ENCODE measurements around the gene RBMS3. TPM values are rescaled to one million over a fixed set of nuclear protein-coding genes. Genes with fewer than 3 reads are reported as not detected.

Gene RBMS3
- total RNA-seq, 1 experiment from 2014 or later: 7.4 TPM

- Histone ChIP-seq H3K36me3 (ENCODE audit: control insufficient read depth, insufficient read depth, low read length) (no peaks in the 10 kb centered on the region), H3K9me3 (no peaks in the 10 kb centered on the region), H3K27me3 (replicated peaks; ENCODE audit: control insufficient read depth, insufficient read depth, low read length) (no peaks in the 10 kb centered on the region), H3K4me1 (no peaks in the 10 kb centered on the region), H3K4me3 (ENCODE audit: low read depth, low read length) (no peak overlapping the region)
- Mint-ChIP-seq H3K4me1 (ENCODE audit: low read depth, unreplicated experiment) (peaks cover 13% of the 10 kb centered on the region), H3K4me3 (ENCODE audit: unreplicated experiment) (no peak overlapping the region), H3K9me3 (ENCODE audit: unreplicated experiment) (no peaks in the 10 kb centered on the region), H3K27ac (ENCODE audit: unreplicated experiment) (no peak overlapping the region), H3K27me3 (ENCODE audit: insufficient read depth, unreplicated experiment) (no peaks in the 10 kb centered on the region), H3K36me3 (ENCODE audit: insufficient read depth, unreplicated experiment) (no peaks in the 10 kb centered on the region)
- BruUV-seq (replicated peaks): no TSS peak
- no peak for DNase-seq
- no peak for TF ChIP-seq CTCF (IDR thresholded peaks at IDR 0.05; ENCODE audit: insufficient read depth in 1 of 2, low read depth in 1 of 2, low read length in 1 of 2, severe bottlenecking in 1 of 2, unreplicated experiment in 1 of 2)
- ChIA-PET POLR2A (no interaction called here), CTCF (no interaction called here)
- intact Hi-C loops (cut with micrococcal nuclease; ENCODE audit: unreplicated experiment): no loop called here
Observed at GRCh38 chr3:29331035-29331434, 50.2 kb downstream of the RBMS3 start.

- BruUV-seq (replicated peaks): no TSS peak
- no peaks in the 10 kb centered on the region for H3K36me3 Mint-ChIP-seq (ENCODE audit: insufficient read depth, unreplicated experiment)
- intact Hi-C loops (cut with micrococcal nuclease; ENCODE audit: unreplicated experiment): no loop called here
- no peak for DNase-seq
- H3K27ac Mint-ChIP-seq (ENCODE audit: unreplicated experiment): no peak overlapping the region
- no peaks in the 10 kb centered on the region for H3K27me3 ChIP-seq (replicated peaks; ENCODE audit: control insufficient read depth, insufficient read depth, low read length)
- H3K9me3 ChIP-seq: no peaks in the 10 kb centered on the region
- H3K4me1 ChIP-seq: no peaks in the 10 kb centered on the region
- H3K4me3 ChIP-seq (ENCODE audit: low read depth, low read length): no peak overlapping the region
- ChIA-PET CTCF (no interaction called here), POLR2A (no interaction called here)
- no peaks in the 10 kb centered on the region for H3K36me3 ChIP-seq (ENCODE audit: control insufficient read depth, insufficient read depth, low read length)
- H3K9me3 Mint-ChIP-seq (ENCODE audit: unreplicated experiment): no peaks in the 10 kb centered on the region
- H3K4me3 Mint-ChIP-seq (ENCODE audit: unreplicated experiment): no peak overlapping the region
- H3K4me1 Mint-ChIP-seq (ENCODE audit: low read depth, unreplicated experiment): peaks cover 13% of the 10 kb centered on the region
- H3K27me3 Mint-ChIP-seq (ENCODE audit: insufficient read depth, unreplicated experiment): no peaks in the 10 kb centered on the region
- no peak for TF ChIP-seq CTCF (IDR thresholded peaks at IDR 0.05; ENCODE audit: insufficient read depth in 1 of 2, low read depth in 1 of 2, low read length in 1 of 2, severe bottlenecking in 1 of 2, unreplicated experiment in 1 of 2)
Observed at GRCh38 chr3:29331456-29332194, 50.8 kb downstream of the RBMS3 start.

- CTCF ChIA-PET: no interaction called here
- no peak overlapping the region for H3K4me3 Mint-ChIP-seq (ENCODE audit: unreplicated experiment)
- no peaks in the 10 kb centered on the region for H3K9me3 Mint-ChIP-seq (ENCODE audit: unreplicated experiment)
Observed at GRCh38 chr3:29332195-29332637, 51.3 kb downstream of the RBMS3 start.

More at GRCh38 chr3:29332195-29332637, 51.3 kb downstream of the RBMS3 start:
- intact Hi-C loops (cut with micrococcal nuclease; ENCODE audit: unreplicated experiment): no loop called here
- Histone ChIP-seq H3K4me3 (ENCODE audit: low read depth, low read length) (no peak overlapping the region), H3K4me1 (no peaks in the 10 kb centered on the region), H3K9me3 (no peaks in the 10 kb centered on the region), H3K27me3 (replicated peaks; ENCODE audit: control insufficient read depth, insufficient read depth, low read length) (no peaks in the 10 kb centered on the region), H3K36me3 (ENCODE audit: control insufficient read depth, insufficient read depth, low read length) (no peaks in the 10 kb centered on the region)
- no peaks in the 10 kb centered on the region for H3K36me3 Mint-ChIP-seq (ENCODE audit: insufficient read depth, unreplicated experiment)
- POLR2A ChIA-PET: no interaction called here
- peaks cover 13% of the 10 kb centered on the region for H3K4me1 Mint-ChIP-seq (ENCODE audit: low read depth, unreplicated experiment)
- DNase-seq: no peak
- no peak overlapping the region for H3K27ac Mint-ChIP-seq (ENCODE audit: unreplicated experiment)
- no TSS peak for BruUV-seq (replicated peaks)
- no peaks in the 10 kb centered on the region for H3K27me3 Mint-ChIP-seq (ENCODE audit: insufficient read depth, unreplicated experiment)
- TF ChIP-seq CTCF (IDR thresholded peaks at IDR 0.05; ENCODE audit: insufficient read depth in 1 of 2, low read depth in 1 of 2, low read length in 1 of 2, severe bottlenecking in 1 of 2, unreplicated experiment in 1 of 2): no peak

Data from Caco-2 (cell line).